Effector CD8-positive, alpha-beta T cell (primary cell): ENCODE results near the gene JMJD1C.
"Not testable (repeated sequence)": the region's sequence is repeated elsewhere in the genome, so short reads cannot be mapped to it uniquely, and the experiment has no call there.

ENCODE experiments used
- DNase-seq: peaks from one replicate; lab custom pipeline; 2025; lab: John Stamatoyannopoulos, UW

The JMJD1C gene

GRCh38 chr10:63410633-63411032, 55.1 kb downstream of the JMJD1C start:
- DNase-seq = no peak

GRCh38 chr10:63409465-63410027, 56.2 kb downstream of the JMJD1C start:
- DNase-seq = no peak

- no peak for DNase-seq
Measured at GRCh38 chr10:63407136-63407662, 58.6 kb downstream of the JMJD1C start.

- DNase-seq = no peak
Measured at GRCh38 chr10:63396133-63396761, 69.5 kb downstream of the JMJD1C start.

- DNase-seq = no peak
Measured at GRCh38 chr10:63393050-63393449, 72.7 kb downstream of the JMJD1C start.

- no peak for DNase-seq
Measured at GRCh38 chr10:63392224-63392623, 73.6 kb downstream of the JMJD1C start.

- DNase-seq = no peak
Measured at GRCh38 chr10:63391812-63392211, 74.0 kb downstream of the JMJD1C start.

- no peak for DNase-seq
Measured at GRCh38 chr10:63390521-63390920, 75.3 kb downstream of the JMJD1C start.

GRCh38 chr10:63388421-63389031, 77.3 kb downstream of the JMJD1C start:
- no peak for DNase-seq

- DNase-seq = no peak
Measured at GRCh38 chr10:63385254-63385653, 80.5 kb downstream of the JMJD1C start.

- DNase-seq = no peak
Measured at GRCh38 chr10:63384675-63385074, 81.1 kb downstream of the JMJD1C start.

- DNase-seq = no peak
Measured at GRCh38 chr10:63384001-63384400, 81.8 kb downstream of the JMJD1C start.

- no peak for DNase-seq
Measured at GRCh38 chr10:63383141-63383540, 82.6 kb downstream of the JMJD1C start.

- DNase-seq = no peak
Measured at GRCh38 chr10:63382066-63382465, 83.7 kb downstream of the JMJD1C start.

- DNase-seq = not testable (repeated sequence)
Measured at GRCh38 chr10:63377305-63377661, 88.5 kb downstream of the JMJD1C start.

GRCh38 chr10:63376560-63377304, 89.0 kb downstream of the JMJD1C start:
- DNase-seq = no peak

- no peak for DNase-seq
Measured at GRCh38 chr10:63375859-63376258, 89.9 kb downstream of the JMJD1C start.

GRCh38 chr10:63375458-63375857, 90.3 kb downstream of the JMJD1C start:
- no peak for DNase-seq

- DNase-seq = no peak
Measured at GRCh38 chr10:63374991-63375390, 90.8 kb downstream of the JMJD1C start.

- DNase-seq = no peak
Measured at GRCh38 chr10:63373176-63373575, 92.6 kb downstream of the JMJD1C start.

GRCh38 chr10:63369711-63370110, 96.1 kb downstream of the JMJD1C start:
- no peak for DNase-seq

- DNase-seq = no peak
Measured at GRCh38 chr10:63368365-63368764, 97.4 kb downstream of the JMJD1C start.

- no peak for DNase-seq
Measured at GRCh38 chr10:63366933-63367332, 98.8 kb downstream of the JMJD1C start.
